GM12864 (cell line): ENCODE results near the gene MYL12B.
"Not testable (repeated sequence)": the region's sequence is repeated elsewhere in the genome, so short reads cannot be mapped to it uniquely, and the experiment has no call there.

ENCODE experiments used
- DNase-seq: peaks from one replicate; pipeline ENCODE4 v3.0.0-alpha.2; 2011; ENCODE audit warnings: low read depth
- H3K4me3 ChIP-seq: 2 replicates; pipeline ENCODE4 v1.5.1; 2011; ENCODE audit warnings: mild to moderate bottlenecking, low read depth, low read length, control low read depth
- TF ChIP-seq, protein P1 (sequence below): IDR thresholded peaks from 2 replicates; pipeline ENCODE4 v1.5.1; 2011; ENCODE audit warnings: low read depth, mild to moderate bottlenecking, moderate library complexity, low read length, control low read depth, inconsistent platforms; ENCODE audit errors: missing control alignments

Gene MYL12B

DNA sequence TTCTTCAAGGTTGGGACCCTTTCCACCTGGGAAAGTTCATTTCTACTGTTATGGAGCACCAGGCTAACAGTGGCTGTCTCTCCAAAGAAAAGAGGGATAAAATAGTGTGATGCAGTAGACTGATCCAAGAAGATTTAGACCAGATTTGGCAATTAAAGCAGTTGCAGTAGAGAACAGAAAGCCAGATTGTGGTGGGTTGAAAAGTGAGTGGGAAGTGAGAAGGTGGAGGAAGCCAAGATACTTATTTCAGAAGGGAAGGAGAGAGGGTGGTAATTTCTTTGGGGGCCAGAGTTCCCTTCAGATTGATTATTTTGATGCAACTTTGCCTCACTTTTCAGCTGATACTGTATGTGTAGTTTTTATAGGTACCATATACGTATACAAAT, 8.0 kb downstream of the MYL12B start:
- DNase-seq, result no peak

DNA sequence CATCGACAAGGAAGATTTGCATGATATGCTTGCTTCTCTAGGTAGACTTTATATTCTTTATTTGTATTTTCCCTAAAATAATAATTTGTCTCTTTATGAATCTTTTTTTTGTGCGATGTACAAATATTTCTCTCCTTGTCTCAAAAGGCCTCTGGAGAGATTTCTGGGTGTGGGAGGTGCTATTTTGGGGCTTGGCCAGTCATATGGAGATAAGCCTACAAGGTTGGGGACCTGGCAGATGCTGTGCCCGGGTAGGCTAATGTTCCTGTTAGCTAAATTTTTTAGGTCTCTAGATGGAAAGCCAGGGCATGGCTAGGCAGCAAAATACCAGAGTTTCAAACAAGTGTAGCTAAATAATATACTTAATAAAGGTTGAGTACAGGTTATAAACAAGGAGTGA, 11.1 kb downstream of the MYL12B start:
- TF ChIP-seq, protein P1, sequence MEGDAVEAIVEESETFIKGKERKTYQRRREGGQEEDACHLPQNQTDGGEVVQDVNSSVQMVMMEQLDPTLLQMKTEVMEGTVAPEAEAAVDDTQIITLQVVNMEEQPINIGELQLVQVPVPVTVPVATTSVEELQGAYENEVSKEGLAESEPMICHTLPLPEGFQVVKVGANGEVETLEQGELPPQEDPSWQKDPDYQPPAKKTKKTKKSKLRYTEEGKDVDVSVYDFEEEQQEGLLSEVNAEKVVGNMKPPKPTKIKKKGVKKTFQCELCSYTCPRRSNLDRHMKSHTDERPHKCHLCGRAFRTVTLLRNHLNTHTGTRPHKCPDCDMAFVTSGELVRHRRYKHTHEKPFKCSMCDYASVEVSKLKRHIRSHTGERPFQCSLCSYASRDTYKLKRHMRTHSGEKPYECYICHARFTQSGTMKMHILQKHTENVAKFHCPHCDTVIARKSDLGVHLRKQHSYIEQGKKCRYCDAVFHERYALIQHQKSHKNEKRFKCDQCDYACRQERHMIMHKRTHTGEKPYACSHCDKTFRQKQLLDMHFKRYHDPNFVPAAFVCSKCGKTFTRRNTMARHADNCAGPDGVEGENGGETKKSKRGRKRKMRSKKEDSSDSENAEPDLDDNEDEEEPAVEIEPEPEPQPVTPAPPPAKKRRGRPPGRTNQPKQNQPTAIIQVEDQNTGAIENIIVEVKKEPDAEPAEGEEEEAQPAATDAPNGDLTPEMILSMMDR, result no peak
- DNase-seq, result no peak
- H3K4me3 ChIP-seq, result no peak overlapping the region

More for the DNA sequence above, 8.0 kb downstream of the MYL12B start:
- TF ChIP-seq, protein P1, result no peak
- H3K4me3 ChIP-seq, result no peak overlapping the region

DNA sequence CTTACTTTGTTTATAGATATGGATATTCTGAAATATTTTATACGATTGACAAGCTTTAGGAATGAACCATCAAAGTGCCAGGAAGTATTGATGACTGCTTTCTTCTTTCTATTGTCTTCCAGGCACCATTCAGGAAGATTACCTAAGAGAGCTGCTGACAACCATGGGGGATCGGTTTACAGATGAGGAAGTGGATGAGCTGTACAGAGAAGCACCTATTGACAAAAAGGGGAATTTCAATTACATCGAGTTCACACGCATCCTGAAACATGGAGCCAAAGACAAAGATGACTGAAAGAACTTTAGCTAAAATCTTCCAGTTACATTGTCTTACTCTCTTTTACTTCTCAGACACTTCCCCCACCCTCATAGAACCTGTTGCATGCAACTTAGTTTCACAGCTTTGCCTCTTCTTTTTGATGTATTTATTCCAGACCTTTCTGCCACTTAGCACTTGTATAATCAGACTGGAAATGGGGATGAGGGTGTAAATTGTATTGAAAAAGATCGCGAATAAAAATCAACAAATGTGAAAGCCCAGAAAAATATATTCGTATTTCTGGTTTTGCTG, 15.8 kb downstream of the MYL12B start:
- not testable (repeated sequence) for DNase-seq, H3K4me3 ChIP-seq

DNA sequence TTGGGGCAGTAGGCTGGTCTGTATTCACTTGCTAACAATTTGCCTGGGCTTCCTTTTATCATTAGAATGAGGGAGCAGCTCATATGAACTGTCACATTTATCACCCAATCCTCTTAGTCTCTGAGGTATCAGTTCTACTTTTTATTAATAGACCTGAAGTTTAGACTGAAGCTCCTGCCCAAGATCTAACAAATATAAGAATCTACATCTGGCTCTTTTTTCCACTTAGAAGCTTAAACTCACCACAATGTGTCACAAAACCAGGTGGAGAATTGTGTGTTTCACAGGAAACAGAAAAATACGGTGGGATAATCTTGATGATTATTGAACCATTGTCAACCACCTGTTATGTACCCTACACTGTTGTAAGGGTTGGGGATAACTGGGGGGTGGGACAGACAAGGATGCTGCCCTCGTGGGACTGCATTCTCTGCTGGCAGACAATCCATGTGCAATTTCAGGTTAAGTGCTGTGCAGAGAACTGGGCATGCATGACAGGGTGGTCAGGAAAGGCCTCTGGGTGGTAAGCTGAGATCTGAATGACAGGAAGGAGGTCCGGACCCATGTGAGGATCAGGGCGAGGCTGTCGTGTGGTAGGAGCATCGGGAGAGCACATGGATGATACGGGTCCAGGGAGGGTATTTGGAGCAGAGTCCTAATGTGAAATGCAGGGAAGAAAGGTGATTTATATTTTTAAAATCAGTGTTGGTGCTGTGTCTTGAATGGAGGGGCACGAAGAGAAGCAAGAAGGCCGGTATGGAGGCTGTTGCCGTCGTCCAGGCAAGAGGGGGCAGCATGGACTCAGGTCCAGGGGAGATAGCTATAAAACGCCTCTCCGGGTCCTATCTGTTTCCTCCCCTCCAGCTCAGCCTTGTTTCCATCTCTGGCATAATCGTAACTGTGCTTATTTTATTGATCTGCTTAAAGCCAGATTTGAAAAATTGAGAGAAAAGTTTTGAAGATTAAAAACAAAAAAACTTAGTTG, 17.6 kb downstream of the MYL12B start:
- TF ChIP-seq, protein P1, result no peak
- DNase-seq, result no peak
- no peak overlapping the region for H3K4me3 ChIP-seq

DNA sequence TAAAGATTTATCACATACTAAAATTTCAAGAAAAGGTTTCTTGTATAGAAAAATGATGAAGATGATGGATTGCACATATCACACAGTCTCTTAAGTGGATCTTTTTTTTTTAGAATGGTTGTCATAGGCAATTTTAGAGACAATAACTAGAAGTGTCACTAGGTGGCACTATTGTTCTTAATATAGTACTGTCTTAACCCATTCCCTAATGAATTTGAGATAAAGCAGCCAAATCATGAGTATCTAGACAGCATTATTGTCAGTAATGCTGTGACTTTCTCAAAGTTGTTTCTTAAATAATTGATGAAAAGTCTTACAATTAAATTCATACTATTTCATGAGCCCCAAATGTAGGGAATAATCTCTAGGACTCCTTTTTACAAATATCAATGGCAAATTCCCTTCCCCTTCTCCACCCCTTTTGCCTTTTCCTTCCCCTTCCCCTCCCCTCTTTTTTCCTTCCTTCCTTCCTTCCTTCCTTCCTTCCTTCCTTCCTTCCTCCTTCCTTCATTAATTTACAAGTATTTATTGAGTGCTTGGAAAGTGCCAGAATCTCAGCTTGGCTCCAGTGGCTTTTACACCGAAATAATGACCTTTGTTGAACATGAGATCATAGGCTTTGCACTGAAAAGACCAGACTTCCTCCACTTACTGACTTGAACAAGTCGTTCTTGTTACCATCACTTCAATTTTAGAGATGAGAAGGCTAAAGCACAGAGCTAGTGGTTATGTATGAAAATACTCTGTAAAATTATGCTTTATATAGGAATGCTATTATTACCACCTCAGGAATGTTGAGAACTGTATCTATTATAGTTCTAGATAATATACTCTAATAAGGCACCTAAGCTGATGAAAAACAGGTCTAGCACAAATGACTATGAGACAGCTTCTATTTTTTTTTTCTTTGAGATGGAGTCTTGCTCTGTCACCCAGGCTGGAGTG, 19.8 kb downstream of the MYL12B start:
- no peak for DNase-seq
- TF ChIP-seq, protein P1, result peak; percentile 40
- no peak overlapping the region for H3K4me3 ChIP-seq

DNA sequence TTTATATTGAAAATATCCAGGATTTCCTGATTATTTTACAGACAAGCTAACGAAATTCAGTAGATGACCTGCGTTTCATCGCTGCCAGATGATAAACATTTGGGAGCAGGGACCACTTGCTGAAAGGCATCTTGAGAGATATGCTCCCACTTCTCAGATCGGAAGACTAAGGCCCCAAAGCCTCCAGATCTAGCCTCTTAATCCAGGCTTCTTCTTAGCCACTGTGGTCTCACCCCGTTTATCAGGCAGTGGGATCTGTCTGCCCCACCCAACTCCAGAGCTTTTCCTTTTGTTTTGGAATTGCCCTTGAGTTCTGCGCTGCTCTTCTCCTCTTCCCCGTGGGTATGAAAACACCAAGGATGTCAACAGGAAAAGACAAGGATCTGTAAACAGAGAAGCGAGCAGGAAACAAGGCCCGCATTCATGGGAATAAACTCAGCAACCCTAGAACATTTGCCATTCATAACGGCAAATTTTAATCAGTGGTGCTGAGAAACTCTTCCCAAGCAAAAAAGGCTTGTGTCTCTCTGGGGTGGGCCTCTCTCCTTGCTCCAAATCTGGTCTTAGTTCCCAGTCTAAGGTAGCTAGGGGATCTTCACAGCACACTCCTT, 21.4 kb downstream of the MYL12B start:
- H3K4me3 ChIP-seq, result no peak overlapping the region
- DNase-seq, result no peak
- TF ChIP-seq, protein P1, result no peak
